DMS79 treated with DMSO at 0.1 percent for 48 hours (cell line): ENCODE data around the gene WDR6.
A peak's percentile ranks its signal among the peaks of the same experiment; 100 is the strongest.

Experiments used
- DNase-seq: peaks from one replicate; lab custom pipeline; 2025; lab: John Stamatoyannopoulos, UW

The WDR6 gene

GRCh38 chr3:49028298-49028672 is 21.1 kb downstream of the WDR6 start:
- DNase-seq = no peak

GRCh38 chr3:49028673-49029562 is 21.7 kb downstream of the WDR6 start, which contains the start of gene IMPDH2:
Gene IMPDH2 (minus strand): TSS chr3:49029398. CDS start chr3:49029350, 48 bp downstream.
- peak; percentile 69 for DNase-seq

- no peak for DNase-seq
Measured at GRCh38 chr3:49029563-49029884, 22.3 kb downstream of the WDR6 start.

GRCh38 chr3:49030321-49030720 is 23.1 kb downstream of the WDR6 start:
- no peak for DNase-seq

GRCh38 chr3:49032646-49033304 is 25.6 kb downstream of the WDR6 start:
- no peak for DNase-seq

- no peak for DNase-seq
Measured at GRCh38 chr3:49034650-49035049, 27.5 kb downstream of the WDR6 start.

- DNase-seq = no peak
Measured at GRCh38 chr3:49035281-49035680, 28.1 kb downstream of the WDR6 start.

- no peak for DNase-seq
Measured at GRCh38 chr3:49053543-49053942, 46.4 kb downstream of the WDR6 start.

GRCh38 chr3:49054344-49054862 is 47.2 kb downstream of the WDR6 start:
- DNase-seq = no peak

- no peak for DNase-seq
Measured at GRCh38 chr3:49057268-49057667, 50.1 kb downstream of the WDR6 start.

GRCh38 chr3:49058011-49058410 is 50.8 kb downstream of the WDR6 start:
- no peak for DNase-seq
